HG02973 (cell line): ENCODE results near the gene COBL.
"Not testable (repeated sequence)": the region's sequence is repeated elsewhere in the genome, so short reads cannot be mapped to it uniquely, and the experiment has no call there.

Experiments
- ATAC-seq: cut with Tn5 transposase; IDR thresholded peaks from one replicate; pipeline ENCODE4 v1.9.1; 2021; ENCODE audit warnings: moderate library complexity; ENCODE audit not compliant: unreplicated experiment

COBL gene

GRCh38 chr7:51013218-51013786 lies 303.3 kb downstream of the COBL start:
- no peak for ATAC-seq

DNA sequence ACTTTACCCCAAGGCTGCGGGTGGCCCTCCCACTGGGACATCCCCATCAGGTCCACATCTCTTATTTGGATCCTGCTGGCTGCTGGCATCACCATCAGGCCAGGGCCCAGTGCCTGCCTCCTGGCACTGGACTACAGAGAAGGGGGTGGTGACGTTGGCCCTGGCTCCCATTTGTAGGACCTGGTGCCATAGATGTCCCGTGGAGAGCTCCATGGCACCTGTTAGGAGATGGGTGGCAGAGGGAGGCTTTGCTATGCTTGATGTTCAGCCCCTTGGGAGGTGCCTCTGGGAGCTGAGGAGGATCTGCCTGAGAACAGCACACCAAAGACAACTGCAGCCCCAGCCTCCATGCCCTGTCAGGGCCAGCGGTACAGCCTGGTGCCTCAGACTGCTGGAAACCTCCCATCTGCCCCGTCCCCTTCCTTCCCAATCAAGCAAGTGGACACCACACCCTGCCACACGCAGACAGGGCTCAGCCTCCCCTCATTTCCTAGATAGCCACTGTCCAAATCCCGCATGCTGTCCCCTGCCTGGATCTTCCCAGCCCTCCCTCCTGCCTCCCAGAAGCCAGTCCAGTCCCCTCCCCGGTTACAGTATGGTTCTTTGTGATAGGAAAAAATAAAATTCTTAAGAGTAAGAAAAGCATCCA lies 303.9 kb downstream of the COBL start:
- ATAC-seq = no peak

DNA sequence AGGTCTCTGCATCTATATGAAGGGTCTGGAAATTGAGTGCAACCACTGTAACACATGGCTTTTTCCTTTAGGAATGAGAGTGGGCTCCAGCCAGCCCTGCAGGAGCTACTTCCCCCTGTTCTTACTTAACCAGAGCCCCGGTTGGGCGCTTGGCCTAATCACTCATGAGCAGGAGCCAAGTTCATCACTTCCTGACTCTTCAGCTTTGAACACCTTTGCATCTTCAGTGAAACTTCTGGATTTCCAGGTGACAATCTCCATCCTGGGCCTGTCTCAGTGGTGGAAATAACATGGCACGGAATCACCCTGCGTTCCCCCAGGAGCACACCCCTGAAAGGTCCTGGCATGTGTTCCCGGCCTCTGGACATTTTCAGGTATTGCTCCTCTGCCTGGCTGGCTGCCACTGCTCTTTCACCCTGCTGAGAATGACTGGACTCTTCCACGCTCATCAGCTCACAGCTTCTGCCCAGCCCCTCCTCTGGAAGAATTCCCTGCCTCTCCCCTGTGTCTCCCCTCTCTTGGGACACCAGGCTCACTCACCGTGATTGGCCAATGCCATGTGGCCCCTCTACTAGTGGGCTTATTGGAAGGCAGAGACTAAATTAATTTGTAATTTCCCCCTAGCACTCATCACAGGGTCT lies 304.8 kb downstream of the COBL start:
- no peak for ATAC-seq

- no peak for ATAC-seq
Observed at GRCh38 chr7:51010534-51010933, 306.1 kb downstream of the COBL start.

- ATAC-seq = no peak
Observed at GRCh38 chr7:51009716-51010496, 306.7 kb downstream of the COBL start.

- no peak for ATAC-seq
Observed at GRCh38 chr7:51007551-51008505, 308.8 kb downstream of the COBL start.

GRCh38 chr7:51006483-51007235 lies 309.9 kb downstream of the COBL start:
- no peak for ATAC-seq

DNA sequence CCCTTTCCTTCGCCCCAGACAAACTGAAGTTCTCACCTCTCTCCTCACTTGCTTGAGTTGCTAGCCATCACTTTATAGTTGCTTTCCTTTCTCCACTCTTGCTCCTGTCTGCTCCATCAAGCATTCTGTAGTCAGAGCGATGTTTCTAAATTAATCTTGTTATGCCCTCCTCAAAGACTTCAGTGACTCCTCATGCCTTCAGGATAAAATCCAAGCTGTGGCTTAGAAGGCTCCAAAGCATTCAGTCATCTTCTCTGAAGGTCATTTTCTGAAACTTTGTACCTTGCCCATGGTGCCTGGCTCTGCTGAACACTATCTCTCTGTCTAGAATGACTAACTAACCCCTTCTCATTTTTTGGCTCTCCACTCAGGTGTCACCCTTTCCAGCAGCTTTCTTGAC lies 311.5 kb downstream of the COBL start:
- ATAC-seq = no peak

DNA sequence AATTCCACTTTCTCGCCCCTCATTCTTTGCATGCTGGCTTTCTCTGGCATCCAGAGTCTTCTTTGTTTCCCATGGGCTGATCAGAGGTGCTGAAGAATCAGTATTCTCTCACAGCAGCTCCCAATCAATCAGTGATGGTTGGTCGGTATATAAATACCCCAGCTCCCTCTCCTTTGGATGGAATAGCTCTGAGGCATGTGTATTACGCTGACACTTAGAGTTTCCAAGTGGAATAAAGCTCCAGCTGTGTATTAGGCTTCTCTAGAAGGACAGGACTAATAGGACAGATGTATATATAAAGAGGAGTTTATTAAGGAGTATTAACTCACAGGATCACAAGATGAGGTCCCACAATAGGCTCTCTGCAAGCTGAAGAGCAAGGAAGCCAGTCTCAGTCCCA lies 315.7 kb downstream of the COBL start:
- no peak for ATAC-seq

GRCh38 chr7:50994753-50995319 lies 321.8 kb downstream of the COBL start:
- ATAC-seq = no peak

- not testable (repeated sequence) for ATAC-seq
Observed at GRCh38 chr7:50990214-50990613, 326.4 kb downstream of the COBL start.

DNA sequence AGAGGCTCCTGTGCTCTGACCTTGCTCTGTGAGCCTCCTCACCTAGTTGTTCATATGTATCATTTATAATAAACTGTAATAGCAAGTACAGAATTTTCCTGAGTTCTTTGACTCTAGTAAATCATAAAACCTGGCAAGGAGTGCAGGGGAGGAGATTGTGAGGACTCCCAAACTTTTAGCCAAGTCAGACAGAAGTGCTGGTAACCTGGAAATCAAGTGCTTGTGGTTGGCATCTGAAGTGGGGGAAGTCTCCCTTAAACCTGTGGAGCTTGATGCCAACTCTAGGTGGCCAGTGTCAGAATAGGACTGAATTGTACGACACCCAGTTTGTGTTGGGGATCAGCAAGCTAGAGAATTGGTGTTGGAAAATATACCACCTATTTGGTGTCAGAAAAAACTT lies 327.6 kb downstream of the COBL start:
- no peak for ATAC-seq

DNA sequence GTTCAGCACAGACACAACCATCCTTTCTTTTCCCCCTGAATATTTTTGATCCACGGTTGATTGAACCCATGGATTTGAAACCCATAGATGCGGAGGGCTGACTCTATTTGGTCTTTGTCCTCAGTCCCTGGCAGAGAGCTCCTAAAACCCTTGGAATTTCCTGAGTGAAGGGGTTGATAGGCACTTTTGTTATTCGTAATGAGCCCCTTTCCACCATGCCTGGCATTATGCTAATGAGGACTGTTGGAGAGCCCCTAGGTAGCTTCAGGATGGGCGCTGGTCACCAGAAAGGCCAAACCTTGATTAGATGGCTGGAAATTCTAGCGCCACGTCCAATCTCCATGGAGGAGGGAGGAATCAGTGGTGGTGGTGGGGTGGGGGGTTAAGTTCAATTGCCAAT lies 328.1 kb downstream of the COBL start:
- ATAC-seq = no peak

- ATAC-seq = no peak
Observed at GRCh38 chr7:50985096-50985495, 331.5 kb downstream of the COBL start.

DNA sequence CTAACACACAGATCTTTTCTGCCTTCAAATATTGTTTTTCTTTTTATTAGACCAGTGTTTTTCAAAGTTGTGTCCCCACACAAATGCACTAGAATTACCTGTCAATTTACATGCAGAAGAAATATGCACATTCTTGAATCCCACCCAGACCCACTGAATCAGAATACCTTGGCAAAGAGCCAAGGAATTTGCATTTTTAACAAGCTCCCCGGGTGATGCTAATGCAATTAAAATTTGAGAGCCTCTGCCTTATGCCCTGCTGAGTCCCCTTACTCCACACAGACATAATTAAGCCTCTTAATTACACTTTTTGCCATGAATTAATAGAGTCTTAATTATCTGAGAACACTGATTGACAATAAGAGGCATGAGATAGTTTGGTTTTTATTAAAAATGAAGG lies 332.8 kb downstream of the COBL start:
- no peak for ATAC-seq

- no peak for ATAC-seq
Observed at GRCh38 chr7:50982626-50983025, 334.0 kb downstream of the COBL start.

DNA sequence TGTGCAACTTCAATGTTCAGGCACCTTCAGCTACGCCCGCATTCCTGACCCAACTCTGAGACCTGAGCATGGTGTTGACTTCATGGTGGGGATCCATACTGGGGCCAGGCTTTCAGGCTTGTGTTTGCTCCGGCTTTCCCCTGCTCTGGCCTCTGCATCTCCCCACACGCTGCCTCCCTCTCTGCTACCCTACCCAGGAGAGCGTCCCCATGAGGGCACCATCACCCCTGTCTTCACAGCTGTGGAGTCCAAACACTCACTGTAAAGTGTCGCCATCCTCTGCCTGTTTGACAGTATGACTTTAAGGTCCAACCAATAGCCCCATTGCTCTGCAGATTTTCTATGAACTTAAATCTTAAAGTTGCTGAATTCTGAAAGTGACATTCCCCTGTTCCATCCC lies 334.9 kb downstream of the COBL start:
- no peak for ATAC-seq

DNA sequence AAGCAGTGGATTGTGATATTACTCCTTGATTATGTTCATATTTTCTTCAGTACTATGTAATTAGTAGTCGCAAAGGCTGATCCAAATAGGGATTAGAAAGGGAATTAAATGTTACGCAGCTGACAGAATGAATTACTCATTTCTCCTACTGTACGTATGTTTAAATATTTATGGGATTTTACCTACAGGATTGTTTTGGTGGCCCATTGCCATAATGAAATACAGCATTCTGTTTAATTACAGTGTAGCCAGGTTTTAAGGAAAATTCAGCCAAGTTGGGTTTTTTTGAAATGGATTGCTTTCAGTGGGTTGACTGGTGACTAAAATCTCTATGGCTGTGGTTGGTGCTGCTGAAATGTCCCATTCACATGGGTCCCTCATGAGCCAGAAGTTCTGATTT lies 336.2 kb downstream of the COBL start:
- ATAC-seq = no peak

- no peak for ATAC-seq
Observed at GRCh38 chr7:50978633-50979215, 337.9 kb downstream of the COBL start.
